GM12801 (cell line): ENCODE measurements around the gene MDM4.

Experiments used
- CTCF ChIP-seq: IDR thresholded peaks from one replicate; pipeline ENCODE4 v1.5.1; 2011; ENCODE audit warnings: control low read depth; ENCODE audit not compliant: insufficient read length; ENCODE audit errors: extremely low read depth

The MDM4 gene

GRCh38 chr1:204472660-204473059 is 43.5 kb upstream of the MDM4 start:
- TF ChIP-seq CTCF: no peak

GRCh38 chr1:204473400-204473965 is 42.7 kb upstream of the MDM4 start:
- TF ChIP-seq CTCF: no peak

GRCh38 chr1:204475656-204476432 is 40.4 kb upstream of the MDM4 start:
- no peak for TF ChIP-seq CTCF

GRCh38 chr1:204476563-204476962 is 39.6 kb upstream of the MDM4 start:
- TF ChIP-seq CTCF: no peak

GRCh38 chr1:204477036-204477740 is 39.0 kb upstream of the MDM4 start:
- TF ChIP-seq CTCF: no peak

GRCh38 chr1:204478172-204478899 is 37.9 kb upstream of the MDM4 start:
- TF ChIP-seq CTCF: no peak

- TF ChIP-seq CTCF: no peak
Measured at GRCh38 chr1:204478921-204479320, 37.3 kb upstream of the MDM4 start.
